WI38 (cell line): ENCODE data around the gene CNTN2.

Experiments used
- H3K4me3 ChIP-seq: 2 replicates; pipeline ENCODE4 v1.5.1; 2011; ENCODE audit warnings: low read depth, mild to moderate bottlenecking, control low read depth, low read length
- TF ChIP-seq, protein P1 (sequence below): IDR thresholded peaks from 2 replicates; pipeline ENCODE4 v1.5.1; 2012; ENCODE audit warnings: low read depth, mild to moderate bottlenecking, control low read depth, low read length

The CNTN2 gene

DNA sequence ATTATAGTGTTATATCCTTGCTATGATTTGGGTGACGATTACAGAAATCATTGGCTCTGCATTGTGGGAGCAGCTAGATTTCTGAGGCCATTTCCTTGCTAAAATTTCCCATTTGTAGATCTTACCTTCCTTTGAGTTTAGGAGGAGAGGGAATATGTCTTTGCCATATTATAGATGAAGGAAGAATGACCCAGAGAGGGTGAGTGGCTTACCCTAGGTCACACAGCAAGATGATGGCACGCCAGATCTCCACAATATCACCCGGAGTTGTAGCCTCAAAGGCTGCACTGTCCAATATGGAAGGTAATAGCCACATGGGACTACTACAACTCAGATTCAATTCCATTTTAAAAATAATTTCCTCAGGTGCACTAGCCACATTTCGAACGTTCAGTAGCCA lies 10.3 kb downstream of the CNTN2 start:
- TF ChIP-seq, protein P1, sequence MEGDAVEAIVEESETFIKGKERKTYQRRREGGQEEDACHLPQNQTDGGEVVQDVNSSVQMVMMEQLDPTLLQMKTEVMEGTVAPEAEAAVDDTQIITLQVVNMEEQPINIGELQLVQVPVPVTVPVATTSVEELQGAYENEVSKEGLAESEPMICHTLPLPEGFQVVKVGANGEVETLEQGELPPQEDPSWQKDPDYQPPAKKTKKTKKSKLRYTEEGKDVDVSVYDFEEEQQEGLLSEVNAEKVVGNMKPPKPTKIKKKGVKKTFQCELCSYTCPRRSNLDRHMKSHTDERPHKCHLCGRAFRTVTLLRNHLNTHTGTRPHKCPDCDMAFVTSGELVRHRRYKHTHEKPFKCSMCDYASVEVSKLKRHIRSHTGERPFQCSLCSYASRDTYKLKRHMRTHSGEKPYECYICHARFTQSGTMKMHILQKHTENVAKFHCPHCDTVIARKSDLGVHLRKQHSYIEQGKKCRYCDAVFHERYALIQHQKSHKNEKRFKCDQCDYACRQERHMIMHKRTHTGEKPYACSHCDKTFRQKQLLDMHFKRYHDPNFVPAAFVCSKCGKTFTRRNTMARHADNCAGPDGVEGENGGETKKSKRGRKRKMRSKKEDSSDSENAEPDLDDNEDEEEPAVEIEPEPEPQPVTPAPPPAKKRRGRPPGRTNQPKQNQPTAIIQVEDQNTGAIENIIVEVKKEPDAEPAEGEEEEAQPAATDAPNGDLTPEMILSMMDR: no peak

DNA sequence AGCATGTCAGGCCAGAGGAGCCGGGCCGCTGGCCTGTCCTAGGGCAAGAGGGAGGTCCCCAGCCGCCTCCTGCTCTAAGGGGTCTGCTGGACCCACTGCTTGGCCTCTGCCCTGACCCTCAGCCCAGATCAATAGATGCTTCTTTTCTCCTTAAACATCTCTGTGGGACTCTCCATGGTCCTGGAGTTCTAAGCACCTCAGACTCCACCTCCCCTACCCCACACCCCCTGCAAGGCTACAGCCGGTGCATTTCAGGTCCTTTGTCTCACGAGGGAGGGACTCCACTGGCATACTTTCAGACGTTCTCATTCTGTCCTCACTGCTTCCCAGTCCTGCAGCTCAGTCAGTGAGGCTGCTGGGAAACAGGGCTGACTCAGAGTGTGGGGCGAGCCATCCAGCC lies 11.0 kb downstream of the CNTN2 start:
- TF ChIP-seq, protein P1: no peak
- H3K4me3 ChIP-seq: no peak overlapping the region

More for the DNA sequence above, 10.3 kb downstream of the CNTN2 start:
- no peak overlapping the region for H3K4me3 ChIP-seq

DNA sequence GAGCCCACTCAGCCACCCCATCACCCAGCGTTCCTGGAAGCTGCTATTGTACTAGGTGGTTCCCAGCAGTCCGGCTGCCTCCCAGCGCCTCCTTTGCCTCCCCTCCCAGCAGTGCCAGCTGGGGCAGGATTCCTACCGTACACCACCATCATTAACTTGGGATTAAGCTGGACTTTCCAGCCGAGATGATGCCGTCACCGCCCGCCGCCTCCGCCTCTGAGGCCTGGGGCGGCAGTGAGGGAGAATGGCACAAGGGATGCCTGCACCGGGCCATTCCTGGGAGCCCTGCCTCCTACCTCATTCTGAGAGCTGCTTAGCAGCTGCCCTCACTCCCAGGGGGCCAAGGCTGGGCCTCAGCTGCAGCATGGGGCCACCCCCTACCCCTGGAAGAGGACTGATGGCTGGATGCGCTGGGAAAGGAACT lies 13.2 kb downstream of the CNTN2 start:
- TF ChIP-seq, protein P1: no peak
- no peak overlapping the region for H3K4me3 ChIP-seq

DNA sequence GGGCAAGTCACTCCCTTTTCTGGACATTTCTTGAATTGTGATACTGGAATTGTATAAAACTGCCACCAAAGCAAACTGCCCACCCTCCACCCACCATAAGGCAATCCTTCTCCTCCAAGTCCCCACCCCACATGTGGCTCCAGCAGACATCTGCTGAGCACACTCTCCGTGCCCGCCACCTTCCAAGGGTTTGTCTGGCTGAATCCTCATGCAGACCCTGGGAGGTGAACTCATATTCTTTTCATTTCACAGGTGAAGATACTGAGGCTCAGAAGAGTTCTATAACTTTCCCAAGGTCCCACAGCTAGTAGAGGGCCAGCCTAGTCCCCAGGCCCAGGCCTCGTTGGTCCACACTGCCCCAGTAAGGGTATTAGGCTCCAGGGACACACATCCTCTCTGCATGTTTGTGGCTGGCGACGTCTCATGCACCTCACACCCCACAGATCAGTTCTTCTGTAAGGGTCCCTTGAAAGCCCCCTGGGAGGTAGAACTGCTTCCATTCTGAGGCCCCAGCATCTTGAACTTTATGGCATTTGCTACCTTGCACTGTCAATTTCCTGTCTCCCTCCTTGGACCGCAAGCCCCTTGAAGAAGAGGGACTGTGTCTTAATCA lies 14.1 kb downstream of the CNTN2 start:
- no peak overlapping the region for H3K4me3 ChIP-seq
- TF ChIP-seq, protein P1: no peak

DNA sequence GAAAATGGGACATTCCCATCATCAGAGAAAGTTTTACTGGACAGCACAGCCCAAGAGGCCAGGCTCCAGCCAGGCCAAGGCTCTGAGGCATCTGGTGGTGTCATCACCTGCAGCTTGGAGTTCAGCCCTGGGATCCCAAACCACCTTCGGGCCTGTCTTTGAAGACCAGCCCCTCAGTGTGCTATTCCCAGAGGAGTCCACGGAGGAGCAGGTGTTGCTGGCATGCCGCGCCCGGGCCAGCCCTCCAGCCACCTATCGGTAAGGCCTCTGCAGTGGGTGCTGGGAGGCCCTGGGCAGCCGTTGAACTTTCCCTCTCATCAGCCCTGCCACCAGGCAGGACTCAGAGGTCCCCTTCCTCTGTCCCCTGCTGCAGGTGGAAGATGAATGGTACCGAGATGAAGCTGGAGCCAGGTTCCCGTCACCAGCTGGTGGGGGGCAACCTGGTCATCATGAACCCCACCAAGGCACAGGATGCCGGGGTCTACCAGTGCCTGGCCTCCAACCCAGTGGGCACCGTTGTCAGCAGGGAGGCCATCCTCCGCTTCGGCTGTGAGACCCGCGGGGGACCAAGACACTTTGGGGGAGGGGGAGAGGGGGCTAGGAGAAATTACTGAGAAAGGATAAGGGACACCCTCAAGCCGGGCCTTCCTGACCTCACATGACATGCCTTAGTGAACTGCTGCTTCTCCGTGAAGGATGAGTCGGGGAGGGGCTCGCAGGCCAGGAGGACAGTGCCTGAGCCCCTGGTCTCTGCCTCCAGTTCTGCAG lies 15.0 kb downstream of the CNTN2 start:
- TF ChIP-seq, protein P1: no peak

DNA sequence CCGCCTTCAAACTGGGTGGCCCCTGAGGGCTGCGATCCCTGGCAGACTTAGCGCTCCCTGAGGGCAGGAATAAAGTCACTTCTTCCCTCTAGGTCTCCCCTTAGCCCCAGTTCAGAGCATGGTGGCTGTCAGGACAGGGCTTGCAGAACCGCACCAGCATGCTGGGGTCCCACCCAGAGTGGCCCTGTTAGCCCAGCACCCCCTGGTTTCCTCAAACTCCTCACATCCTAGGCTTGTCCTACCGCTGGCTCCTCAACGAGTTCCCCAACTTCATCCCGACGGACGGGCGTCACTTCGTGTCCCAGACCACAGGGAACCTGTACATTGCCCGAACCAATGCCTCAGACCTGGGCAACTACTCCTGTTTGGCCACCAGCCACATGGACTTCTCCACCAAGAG lies 15.8 kb downstream of the CNTN2 start:
- no peak overlapping the region for H3K4me3 ChIP-seq
- TF ChIP-seq, protein P1: no peak

More for the DNA sequence above, 15.0 kb downstream of the CNTN2 start:
- H3K4me3 ChIP-seq: no peak overlapping the region

DNA sequence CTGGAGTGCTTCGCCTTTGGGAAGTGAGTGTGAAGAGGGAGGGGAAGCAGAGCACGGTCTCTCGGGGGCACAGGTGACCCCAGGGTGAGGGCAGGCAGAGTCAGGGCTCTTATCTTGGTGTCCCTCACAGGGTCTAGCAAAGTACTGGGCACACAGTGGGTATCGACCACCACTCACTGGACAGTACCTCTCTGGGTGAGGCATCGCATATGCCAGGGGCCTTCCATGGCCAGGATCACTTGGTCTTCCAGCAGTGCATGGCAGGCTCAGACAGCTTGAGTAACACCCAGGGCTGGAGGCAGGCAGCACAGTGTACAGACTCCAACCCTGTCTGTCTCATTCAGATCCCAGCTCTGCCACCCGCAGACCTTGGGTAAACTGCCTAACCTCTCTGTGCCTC lies 16.6 kb downstream of the CNTN2 start:
- no peak overlapping the region for H3K4me3 ChIP-seq
- TF ChIP-seq, protein P1: no peak
